ENCODE results near the gene MGMT. TPM values are rescaled to one million over a fixed set of nuclear protein-coding genes. Genes with fewer than 3 reads are reported as not detected.

MGMT gene
- total and polyA plus RNA-seq, 3 donors from 2014 or later, result 32.8 to 40.7 (median 37.9) TPM

GRCh38 chr10:129808092-129808983 is 341.3 kb downstream of the MGMT start:
- Histone ChIP-seq H3K27me3 (no peaks in the 10 kb centered on the region), H3K4me1 (no peaks in the 10 kb centered on the region), H3K36me3 (ENCODE audit: low read depth, missing control alignments) (no peaks in the 10 kb centered on the region), H3K9me3 (no peaks in the 10 kb centered on the region), H3K4me3 (no peak overlapping the region), H3K27ac (no peak overlapping the region)
- WGBS, 2 donors, result 85 to 88% methylated on average over 17 to 22 of the region's 26 CpGs
- TF ChIP-seq POLR2A (IDR thresholded peaks at IDR 0.05) (no peak), CTCF (IDR thresholded peaks at IDR 0.05) (no peak)
- no peak for DNase-seq
- intact Hi-C loops (cut with DNase I; ENCODE audit: low total_unique reads), result no loop called here

GRCh38 chr10:129809431-129809830 is 342.4 kb downstream of the MGMT start:
- Histone ChIP-seq H3K4me3 (no peak overlapping the region), H3K4me1 (no peaks in the 10 kb centered on the region), H3K36me3 (ENCODE audit: low read depth, missing control alignments) (no peaks in the 10 kb centered on the region), H3K9me3 (no peaks in the 10 kb centered on the region), H3K27ac (no peak overlapping the region), H3K27me3 (no peaks in the 10 kb centered on the region)
- WGBS, 2 donors, result 90% methylated on average over 5 to 9 of the region's 9 CpGs
- TF ChIP-seq CTCF (IDR thresholded peaks at IDR 0.05), result no peak
- no peak for TF ChIP-seq POLR2A (IDR thresholded peaks at IDR 0.05)
- DNase-seq, result no peak
- intact Hi-C loops (cut with DNase I; ENCODE audit: low total_unique reads), result no loop called here

GRCh38 chr10:129809841-129810240 is 342.8 kb downstream of the MGMT start:
- intact Hi-C loops (cut with DNase I; ENCODE audit: low total_unique reads), result no loop called here
- Histone ChIP-seq H3K27me3 (no peaks in the 10 kb centered on the region), H3K9me3 (no peaks in the 10 kb centered on the region), H3K27ac (no peak overlapping the region), H3K4me3 (no peak overlapping the region), H3K36me3 (ENCODE audit: low read depth, missing control alignments) (no peaks in the 10 kb centered on the region), H3K4me1 (no peaks in the 10 kb centered on the region)
- TF ChIP-seq CTCF (IDR thresholded peaks at IDR 0.05), result no peak
- TF ChIP-seq POLR2A (IDR thresholded peaks at IDR 0.05), result no peak
- no peak for DNase-seq
- WGBS, 2 donors, result 88 to 90% methylated on average over 13 of the region's 13 CpGs

- H3K36me3 ChIP-seq (ENCODE audit: low read depth, missing control alignments), result no peaks in the 10 kb centered on the region
- DNase-seq, result no peak
- no peaks in the 10 kb centered on the region for H3K27me3 ChIP-seq
- 87 to 92% methylated on average over 8 to 9 of the region's 9 CpGs for WGBS, 2 donors
- no peaks in the 10 kb centered on the region for H3K9me3 ChIP-seq
- no peak overlapping the region for H3K27ac ChIP-seq
- no peaks in the 10 kb centered on the region for H3K4me1 ChIP-seq
- intact Hi-C loops (cut with DNase I; ENCODE audit: low total_unique reads), result no loop called here
- TF ChIP-seq CTCF (IDR thresholded peaks at IDR 0.05) (no peak), POLR2A (IDR thresholded peaks at IDR 0.05) (no peak)
- H3K4me3 ChIP-seq, result no peak overlapping the region
Observed at GRCh38 chr10:129811208-129811607, 344.2 kb downstream of the MGMT start.

GRCh38 chr10:129812398-129812797 is 345.4 kb downstream of the MGMT start:
- no peaks in the 10 kb centered on the region for H3K36me3 ChIP-seq (ENCODE audit: low read depth, missing control alignments)
- WGBS, 2 donors, result 79 to 80% methylated on average over 7 of the region's 7 CpGs
- no peak overlapping the region for H3K4me3 ChIP-seq
- no peak overlapping the region for H3K27ac ChIP-seq
- intact Hi-C loops (cut with DNase I; ENCODE audit: low total_unique reads), result no loop called here
- no peak for TF ChIP-seq CTCF (IDR thresholded peaks at IDR 0.05)
- TF ChIP-seq POLR2A (IDR thresholded peaks at IDR 0.05), result no peak
- H3K4me1 ChIP-seq, result no peaks in the 10 kb centered on the region
- no peaks in the 10 kb centered on the region for H3K9me3 ChIP-seq
- H3K27me3 ChIP-seq, result no peaks in the 10 kb centered on the region
- DNase-seq, result no peak

Measured in testis (tissue), 3 donors.